Lower lobe of right lung (tissue), 2 donors: ENCODE measurements around the gene NHS. TPM values are rescaled to one million over a fixed set of nuclear protein-coding genes. Genes with fewer than 3 reads are reported as not detected.
A peak's percentile ranks its signal among the peaks of the same experiment; 100 is the strongest.

Source experiments
- ATAC-seq, 2 donors: fragments of 200-7000 bp; cut with Tn5 transposase; one replicate each; pipeline ENCODE4 v1.9.1; 2020 to 2022; ENCODE audit warnings: mild to moderate bottlenecking in 2 of 2, moderate library complexity in 2 of 2
- DNase-seq: peaks from one replicate; pipeline ENCODE4 v3.0.0-alpha.2; 2020
- H3K27ac ChIP-seq: fragments of 200-600 bp; one replicate; pipeline ENCODE4 v1.8.0; 2022
- H3K27me3 ChIP-seq: fragments of 200-600 bp; one replicate; pipeline ENCODE4 v1.8.0; 2022; ENCODE audit warnings: low read depth
- H3K36me3 ChIP-seq: fragments of 200-600 bp; one replicate; pipeline ENCODE4 v1.8.0; 2022; ENCODE audit warnings: mild to moderate bottlenecking
- H3K4me1 ChIP-seq: fragments of 200-600 bp; one replicate; pipeline ENCODE4 v1.8.0; 2022
- H3K4me3 ChIP-seq: fragments of 200-600 bp; one replicate; pipeline ENCODE4 v1.8.0; 2022; ENCODE audit warnings: mild to moderate bottlenecking
- H3K9me3 ChIP-seq: fragments of 200-600 bp; one replicate; pipeline ENCODE4 v1.8.0; 2022
- intact Hi-C: fragments of 100-400 bp; cut with DNase I; formaldehyde crosslinking; loops from one replicate; pipeline ENCODE4 v1.11.0; 2022
- total RNA-seq: library from RNA; stranded (reverse); fragmentation: NEBNext Ultra II Directional; extraction: Animal tissue kit (Norgen Biotek cat#: 25700); gene quantifications from one replicate; pipeline ENCODE4 v1.2.1, GENCODE V29; 2021
- TF ChIP-seq, protein P1 (sequence below): fragments of 200-600 bp; IDR thresholded peaks from one replicate; pipeline ENCODE4 v1.8.0; 2022; ENCODE audit warnings: antibody characterized with exemption, mild to moderate bottlenecking
- donor health status: DM: no; HTN: yes; CAD: no; lungs with severe emphysema.

Gene NHS
- total RNA-seq, 1 donor from 2014 or later, result 2.7 TPM

DNA sequence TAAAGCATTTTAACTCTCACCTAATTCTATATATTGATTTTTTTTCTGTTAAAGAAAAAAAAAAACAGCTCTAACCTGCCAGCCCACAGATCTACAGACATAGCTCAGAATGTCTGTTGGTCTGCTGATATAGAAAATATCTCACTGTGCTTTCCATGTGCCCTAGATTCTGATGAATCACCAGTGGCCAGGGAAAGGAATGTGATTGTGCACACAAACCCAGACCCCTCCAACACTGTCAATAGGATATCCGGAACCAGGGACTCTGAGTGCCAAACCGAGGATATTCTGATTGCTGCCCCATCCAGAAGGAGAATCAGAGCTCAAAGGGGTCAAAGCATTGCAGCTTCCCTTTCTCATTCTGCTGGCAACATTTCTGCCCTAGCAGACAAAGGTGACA is 350.2 kb downstream of the NHS start:
- intact Hi-C loops, result no loop called here
- Histone ChIP-seq H3K36me3 (no peaks in the 10 kb centered on the region), H3K9me3 (no peaks in the 10 kb centered on the region), H3K27me3 (no peaks in the 10 kb centered on the region), H3K27ac (no peak overlapping the region), H3K4me1 (no peaks in the 10 kb centered on the region), H3K4me3 (no peak overlapping the region)
- ATAC-seq (no peak), DNase-seq (no peak)
- TF ChIP-seq, protein P1, sequence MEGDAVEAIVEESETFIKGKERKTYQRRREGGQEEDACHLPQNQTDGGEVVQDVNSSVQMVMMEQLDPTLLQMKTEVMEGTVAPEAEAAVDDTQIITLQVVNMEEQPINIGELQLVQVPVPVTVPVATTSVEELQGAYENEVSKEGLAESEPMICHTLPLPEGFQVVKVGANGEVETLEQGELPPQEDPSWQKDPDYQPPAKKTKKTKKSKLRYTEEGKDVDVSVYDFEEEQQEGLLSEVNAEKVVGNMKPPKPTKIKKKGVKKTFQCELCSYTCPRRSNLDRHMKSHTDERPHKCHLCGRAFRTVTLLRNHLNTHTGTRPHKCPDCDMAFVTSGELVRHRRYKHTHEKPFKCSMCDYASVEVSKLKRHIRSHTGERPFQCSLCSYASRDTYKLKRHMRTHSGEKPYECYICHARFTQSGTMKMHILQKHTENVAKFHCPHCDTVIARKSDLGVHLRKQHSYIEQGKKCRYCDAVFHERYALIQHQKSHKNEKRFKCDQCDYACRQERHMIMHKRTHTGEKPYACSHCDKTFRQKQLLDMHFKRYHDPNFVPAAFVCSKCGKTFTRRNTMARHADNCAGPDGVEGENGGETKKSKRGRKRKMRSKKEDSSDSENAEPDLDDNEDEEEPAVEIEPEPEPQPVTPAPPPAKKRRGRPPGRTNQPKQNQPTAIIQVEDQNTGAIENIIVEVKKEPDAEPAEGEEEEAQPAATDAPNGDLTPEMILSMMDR, result no peak

DNA sequence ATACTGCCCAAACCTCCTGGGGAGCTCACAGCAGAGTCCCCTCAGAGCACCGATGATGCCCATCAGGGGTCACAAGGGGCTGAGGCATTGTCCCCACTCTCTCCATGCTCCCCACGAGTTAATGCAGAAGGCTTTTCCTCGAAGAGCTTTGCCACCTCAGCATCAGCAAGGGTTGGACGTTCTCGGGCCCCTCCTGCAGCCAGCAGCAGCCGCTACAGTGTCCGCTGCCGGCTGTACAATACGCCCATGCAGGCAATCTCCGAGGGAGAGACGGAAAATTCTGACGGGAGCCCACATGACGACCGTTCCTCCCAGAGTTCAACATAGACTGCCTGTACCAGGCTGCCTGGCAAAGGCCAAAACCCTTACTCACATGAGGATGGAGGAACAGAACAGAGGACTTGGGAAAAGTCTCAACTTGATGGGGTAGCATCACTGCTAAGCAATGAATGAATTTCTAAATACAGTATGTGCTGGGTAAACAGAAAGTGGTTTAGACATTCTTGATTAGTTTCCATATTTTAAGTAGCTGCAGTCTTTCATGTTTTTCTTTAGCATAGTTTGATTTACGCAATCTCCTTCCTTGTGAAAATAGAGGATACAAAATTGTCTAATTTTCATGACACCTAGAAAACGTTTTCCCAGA is 357.3 kb downstream of the NHS start:
- Histone ChIP-seq H3K9me3 (no peaks in the 10 kb centered on the region), H3K4me1 (no peaks in the 10 kb centered on the region), H3K27me3 (no peaks in the 10 kb centered on the region), H3K36me3 (no peaks in the 10 kb centered on the region), H3K27ac (no peak overlapping the region), H3K4me3 (no peak overlapping the region)
- ATAC-seq, result no peak
- TF ChIP-seq, protein P1, result no peak
- intact Hi-C loops, result no loop called here
- no peak for DNase-seq

DNA sequence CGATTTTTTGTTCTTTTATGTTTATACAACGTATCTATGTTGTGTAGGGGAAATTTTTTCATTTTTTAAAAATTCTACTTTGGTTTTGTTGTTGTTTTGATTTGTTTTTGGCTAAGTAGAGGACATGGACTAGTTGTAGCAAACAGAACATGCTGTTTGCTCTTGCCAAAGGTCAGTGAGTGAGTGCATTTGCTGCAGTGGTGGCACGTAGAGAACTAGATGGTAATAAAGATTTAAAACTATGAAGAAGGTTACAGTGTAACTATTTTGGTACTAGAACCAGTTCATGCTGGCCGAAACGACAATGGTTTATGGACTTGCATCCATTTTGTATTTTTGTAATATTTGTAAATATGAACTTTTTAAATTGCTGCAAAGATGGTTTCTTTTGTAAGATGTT is 360.4 kb downstream of the NHS start:
- Histone ChIP-seq H3K4me1 (peaks cover 6% of the 10 kb centered on the region), H3K36me3 (no peaks in the 10 kb centered on the region), H3K4me3 (no peak overlapping the region), H3K27ac (no peak overlapping the region), H3K27me3 (no peaks in the 10 kb centered on the region), H3K9me3 (no peaks in the 10 kb centered on the region)
- intact Hi-C loops, result no loop called here
- DNase-seq (no peak), ATAC-seq (no peak)
- TF ChIP-seq, protein P1, result no peak

DNA sequence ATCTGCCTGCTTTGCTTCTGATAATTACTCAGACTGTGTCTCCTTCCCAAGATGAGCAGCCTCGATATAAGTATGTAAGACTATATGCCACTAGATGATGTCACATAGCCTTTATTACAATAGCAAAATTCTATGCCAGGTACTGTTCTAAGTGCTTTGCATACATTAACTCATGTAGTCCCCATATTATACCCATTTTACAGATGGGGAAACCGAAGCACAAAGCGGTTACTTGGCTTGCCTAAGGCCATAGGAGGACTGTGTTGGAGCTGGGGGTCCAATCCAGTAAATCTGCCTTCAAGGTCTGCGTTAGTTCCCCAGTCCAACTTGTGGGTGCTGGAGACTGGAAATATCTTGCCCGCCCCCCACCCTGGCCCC is 361.5 kb downstream of the NHS start:
- TF ChIP-seq, protein P1, result no peak
- Histone ChIP-seq H3K4me1 (peaks cover 6% of the 10 kb centered on the region), H3K27ac (peak overlapping the region; percentile 77), H3K4me3 (peak overlapping the region; percentile 46), H3K36me3 (no peaks in the 10 kb centered on the region), H3K27me3 (no peaks in the 10 kb centered on the region), H3K9me3 (no peaks in the 10 kb centered on the region)
- intact Hi-C loops, result no loop called here
- no peak for ATAC-seq
- DNase-seq, result no peak

DNA sequence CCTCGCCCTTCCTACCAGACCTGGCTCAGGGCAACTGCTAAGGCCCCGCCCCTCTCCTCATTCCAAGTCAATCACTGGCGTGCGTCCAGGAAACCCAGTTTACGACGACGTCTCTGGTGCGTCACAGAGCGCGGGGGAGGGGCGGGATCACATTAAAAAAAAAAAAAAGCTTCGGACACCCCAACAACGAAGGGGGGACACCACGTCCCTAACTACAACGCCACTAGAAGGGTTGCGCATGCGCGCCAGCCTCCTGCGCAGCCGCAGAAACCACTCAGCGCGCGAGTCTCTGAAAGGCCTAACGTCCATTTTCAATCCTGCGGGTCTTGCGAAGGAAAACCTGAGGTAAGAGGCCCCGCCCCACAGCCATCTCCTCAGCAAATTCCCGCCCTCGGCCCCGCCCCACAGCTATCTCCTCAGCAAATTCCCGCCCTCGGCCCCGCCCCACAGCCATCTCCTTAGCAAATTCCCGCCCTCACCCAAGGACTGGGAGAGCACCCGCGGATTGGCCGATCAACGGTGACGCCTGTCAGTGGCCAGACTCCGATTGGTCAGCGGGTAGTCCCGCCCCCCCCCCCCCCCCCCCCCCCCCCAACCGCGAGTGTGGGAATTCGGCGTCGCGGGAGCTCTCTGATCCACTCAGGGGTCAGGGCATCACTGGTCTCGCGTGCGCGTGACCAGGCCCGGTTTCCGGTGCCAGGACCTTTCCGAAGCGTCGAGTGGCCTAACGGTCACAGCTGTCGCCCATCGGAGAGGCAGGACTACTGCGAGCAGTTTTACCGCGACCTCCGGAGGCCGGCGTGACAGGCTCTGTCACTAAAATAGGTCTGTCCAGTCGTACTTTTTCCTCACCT is 362.1 kb downstream of the NHS start, which contains the start of gene SCML1:
Gene SCML1 (plus strand): TSS at position 638 of the 854 bp plus-strand sequence. CDS start 6,694 bp downstream, outside the sequence.
- H3K4me3 ChIP-seq, result peak within 1 kb of the TSS; percentile 64
- intact Hi-C loops, result no loop called here
- peaks cover 6% of the 10 kb centered on the region for H3K4me1 ChIP-seq
- H3K27ac ChIP-seq, result peak within 1 kb of the TSS; percentile 90
- DNase-seq (peak; percentile 98), ATAC-seq (peak; percentile 97 to 99)
- no peaks in the 10 kb centered on the region for H3K9me3 ChIP-seq
- TF ChIP-seq, protein P1, result no peak
- H3K36me3 ChIP-seq, result no peaks in the 10 kb centered on the region
- no peaks in the 10 kb centered on the region for H3K27me3 ChIP-seq
